ENCODE measurements around the gene ZC2HC1C.
A peak's percentile ranks its signal among the peaks of the same experiment; 100 is the strongest.

The ZC2HC1C gene

DNA sequence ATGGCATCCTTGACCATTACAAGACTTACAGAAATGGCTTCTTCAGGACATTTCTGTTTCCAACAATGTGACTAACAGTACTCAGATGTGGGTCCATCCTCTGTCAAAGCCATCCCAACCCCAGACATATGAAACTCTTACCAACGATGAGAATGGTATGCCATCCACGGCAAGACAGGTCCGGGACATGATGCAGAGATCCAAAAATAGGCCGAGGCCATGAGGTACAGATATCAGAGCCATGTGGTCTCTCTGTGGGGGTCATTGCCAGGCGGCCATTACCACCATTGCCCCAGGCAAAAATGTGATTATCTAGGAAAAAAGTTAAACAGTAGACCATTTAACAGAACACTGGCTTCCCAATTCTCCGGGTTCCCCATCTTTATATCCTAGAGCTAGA is 27.5 kb downstream of the ZC2HC1C start:
- no peak for DNase-seq

DNA sequence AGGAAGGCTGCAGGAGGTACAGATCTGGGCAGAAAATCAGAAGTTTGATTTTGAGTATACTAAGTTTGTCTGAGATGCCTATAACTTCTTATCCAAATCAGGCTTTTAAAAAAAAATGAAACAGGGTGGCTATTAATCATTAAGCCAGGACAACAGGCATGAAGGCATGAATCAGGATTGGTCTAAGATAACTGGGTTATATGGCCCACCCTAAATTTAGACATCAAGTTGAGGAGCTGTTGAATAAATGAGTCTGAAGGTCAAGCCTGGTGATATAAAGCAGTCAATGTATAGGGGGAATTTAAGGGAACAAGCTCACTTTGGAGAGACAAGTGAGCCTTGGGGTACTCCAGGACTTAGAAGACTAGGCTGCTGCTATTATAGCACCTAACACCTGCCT is 28.8 kb downstream of the ZC2HC1C start:
- no peak for DNase-seq

DNA sequence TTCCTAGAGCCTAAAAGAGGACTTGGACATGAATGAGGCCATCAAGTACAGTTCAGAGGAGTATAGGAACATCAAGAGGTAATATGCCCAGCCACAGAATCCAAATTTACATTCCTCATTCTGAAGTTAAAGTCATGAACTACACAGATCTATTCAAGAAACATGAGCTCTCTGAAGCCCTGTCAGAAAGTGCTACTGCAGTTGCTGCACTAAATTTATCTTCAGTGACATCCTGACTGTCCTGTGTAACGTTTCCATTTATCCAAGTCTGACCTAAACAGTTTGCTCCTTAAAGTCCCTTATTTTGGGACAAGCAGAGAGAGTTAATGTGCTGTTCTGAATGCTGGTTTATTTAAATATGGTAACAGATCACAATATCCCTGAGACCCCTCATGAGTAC is 29.2 kb downstream of the ZC2HC1C start:
- DNase-seq, result no peak

DNA sequence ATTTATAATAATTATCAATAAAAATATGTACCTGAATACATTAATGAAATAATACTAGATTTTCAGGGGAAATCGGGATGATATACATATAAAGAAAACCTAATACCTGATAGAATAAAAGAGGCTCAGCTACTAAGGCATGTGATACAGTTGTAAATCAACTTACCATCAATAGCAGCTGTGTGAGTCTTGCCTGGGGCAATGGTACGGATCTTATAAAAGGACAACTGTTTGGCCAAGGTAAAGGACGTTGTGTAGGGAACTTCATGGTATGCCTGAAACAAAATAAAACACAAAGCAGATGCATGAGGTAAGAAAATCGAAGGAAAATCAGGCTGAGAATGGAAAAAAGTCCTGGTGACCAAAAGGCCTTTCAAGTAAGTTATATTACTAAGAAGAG is 32.0 kb downstream of the ZC2HC1C start:
- DNase-seq, result no peak

DNA sequence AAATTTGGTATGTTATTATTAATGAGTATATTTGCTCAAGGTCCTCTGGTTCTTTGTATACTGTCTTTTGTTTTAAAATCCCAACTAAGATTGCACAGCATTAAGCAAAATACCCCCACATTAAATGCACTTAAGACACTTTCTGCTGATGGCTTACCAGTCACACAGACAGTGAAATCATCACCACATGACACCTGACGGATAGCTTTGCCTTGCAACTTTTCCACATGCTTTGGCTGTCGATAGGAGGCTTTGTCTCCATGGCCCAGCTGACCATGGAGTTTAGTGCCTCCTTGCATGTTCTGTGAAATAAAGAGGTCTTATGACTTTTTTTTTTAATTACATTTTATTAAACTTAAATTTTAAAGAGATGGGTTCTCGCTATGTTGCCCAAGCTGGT is 37.7 kb downstream of the ZC2HC1C start:
- DNase-seq, result no peak

DNA sequence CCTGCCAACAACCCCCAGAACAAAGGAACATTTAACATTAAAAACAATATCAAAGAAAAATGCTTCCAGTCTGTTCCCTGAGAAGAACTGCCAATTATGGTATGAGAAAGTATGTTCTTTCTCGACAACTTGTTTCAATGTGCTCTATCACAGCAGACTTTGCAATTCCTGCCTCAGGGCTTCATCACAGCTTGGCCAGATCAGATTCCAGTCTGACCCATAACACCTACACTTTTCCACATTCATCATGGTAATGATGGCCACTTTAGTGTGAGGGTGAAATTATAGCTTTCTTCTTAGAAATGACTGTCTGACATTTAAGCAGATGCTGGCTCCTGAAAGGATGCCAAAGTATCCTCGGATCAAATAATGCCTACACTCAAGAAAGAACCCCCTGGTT is 40.4 kb downstream of the ZC2HC1C start:
- DNase-seq, result no peak

DNA sequence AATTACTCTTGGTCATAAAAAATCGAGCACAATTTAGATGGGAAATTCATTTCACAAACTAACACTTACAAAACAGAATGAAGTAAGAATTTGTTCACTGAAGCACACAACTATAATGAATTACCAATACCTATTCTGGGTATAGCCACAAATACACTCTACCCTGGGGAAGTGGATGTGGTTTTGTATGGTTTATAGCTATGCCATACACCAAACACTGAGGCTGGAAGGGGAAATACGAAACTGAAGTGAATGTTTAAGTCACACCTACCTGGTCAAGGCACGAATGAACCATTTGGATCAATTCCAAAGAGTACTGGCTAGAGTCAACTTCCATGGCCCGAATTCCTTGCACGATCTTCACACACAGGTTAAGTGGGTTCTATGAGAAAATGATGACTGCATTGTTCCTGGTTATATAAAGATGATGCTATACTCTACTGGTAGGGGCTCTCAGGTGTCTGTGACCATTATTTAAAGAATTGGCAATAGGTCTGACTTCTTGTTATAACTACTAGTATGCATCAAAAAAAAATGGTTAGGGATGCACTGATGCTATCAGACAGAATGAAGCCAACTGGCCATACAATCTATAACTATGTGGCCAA is 44.6 kb downstream of the ZC2HC1C start:
- no peak for DNase-seq

DNA sequence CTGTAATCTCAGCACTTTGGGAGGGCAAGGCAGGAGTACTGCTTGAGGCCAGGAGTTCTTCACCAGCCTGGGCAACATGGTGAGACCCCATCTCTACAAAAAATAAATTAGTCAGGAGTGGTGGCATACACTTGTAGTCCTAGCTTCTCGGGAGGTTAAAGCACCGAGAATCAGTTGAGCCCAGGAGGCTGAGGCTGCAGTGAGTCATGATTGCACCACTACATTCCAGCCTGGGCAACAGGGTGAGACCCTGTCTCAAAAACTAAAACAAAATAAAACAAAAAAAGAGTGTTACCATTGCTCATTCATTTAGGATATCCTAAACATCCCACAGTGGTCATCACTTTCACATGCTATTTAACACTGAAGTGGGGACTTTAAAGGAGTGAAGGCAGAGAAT is 49.6 kb downstream of the ZC2HC1C start:
- no peak for DNase-seq

DNA sequence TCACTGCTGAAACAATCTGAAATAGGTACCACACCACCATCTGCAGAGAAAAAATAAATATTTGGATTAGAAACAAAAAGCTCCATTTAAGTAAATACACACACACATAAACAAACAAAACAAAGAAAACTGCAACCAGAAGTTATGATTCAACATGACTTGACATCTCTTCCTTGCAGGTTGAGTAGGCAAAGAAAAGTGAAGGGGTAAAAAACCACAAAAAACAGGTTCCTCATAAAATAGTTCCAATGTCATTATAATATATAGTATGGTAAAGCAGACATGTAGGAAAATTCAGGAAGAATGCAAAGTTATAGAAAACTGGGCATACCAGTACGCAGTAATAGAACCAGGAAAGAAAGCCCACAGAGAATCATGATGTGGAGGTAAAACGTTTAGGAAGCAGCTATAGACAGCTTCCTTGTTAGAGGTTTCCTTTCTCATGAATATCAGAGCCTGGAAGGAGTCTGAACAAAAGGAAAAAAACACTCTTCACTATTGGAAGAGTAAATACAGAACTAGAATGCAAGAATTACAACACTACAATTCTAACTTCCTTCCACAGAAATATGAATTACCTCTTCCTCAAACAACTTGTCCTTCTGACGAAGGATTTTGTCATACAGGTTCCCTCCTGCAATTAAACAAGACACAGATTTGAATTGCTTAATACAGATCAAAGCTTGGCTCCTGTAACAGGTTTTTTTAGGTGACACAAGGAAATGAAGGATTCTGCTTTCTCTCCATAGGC is 51.3 kb downstream of the ZC2HC1C start:
- no peak for DNase-seq

DNA sequence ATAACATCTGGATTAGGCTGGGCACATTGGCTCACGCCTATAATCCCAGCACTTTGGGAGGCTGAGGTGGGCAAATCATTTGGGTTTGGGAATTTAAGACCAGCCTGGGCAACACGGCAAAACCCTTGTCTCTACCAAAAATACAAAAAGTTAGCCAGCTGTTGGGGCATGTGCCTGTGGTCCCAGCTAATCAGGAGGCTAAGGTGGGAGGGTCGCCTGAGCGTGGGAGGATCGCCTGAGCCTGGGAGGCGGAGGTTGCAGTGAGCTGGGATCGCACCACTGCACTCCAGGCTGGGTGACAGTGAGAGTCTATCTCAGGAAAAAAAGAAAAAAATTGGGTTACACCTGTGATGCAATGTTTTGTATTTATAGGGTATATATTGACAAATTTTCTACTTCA is 52.1 kb downstream of the ZC2HC1C start:
- DNase-seq, result no peak

DNA sequence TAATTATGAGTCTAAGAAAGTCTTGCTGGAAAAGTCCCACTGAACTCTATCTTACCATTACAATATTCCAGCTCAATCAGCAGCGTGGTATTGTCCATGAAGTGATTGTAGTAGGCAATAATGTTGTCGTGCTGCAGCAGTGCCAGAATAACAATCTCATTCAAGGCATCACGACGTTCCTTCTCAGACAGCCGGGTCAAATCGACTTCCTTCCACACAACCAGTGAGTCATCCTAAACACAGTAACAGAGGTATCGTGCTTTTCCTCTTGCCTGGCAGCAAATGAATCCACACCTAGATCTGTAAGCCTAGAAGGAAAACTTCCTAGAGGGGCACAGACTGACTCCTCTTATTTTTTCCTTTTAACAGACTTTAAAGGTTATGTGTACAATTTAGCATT is 54.5 kb downstream of the ZC2HC1C start:
- DNase-seq, result peak; percentile 34

DNA sequence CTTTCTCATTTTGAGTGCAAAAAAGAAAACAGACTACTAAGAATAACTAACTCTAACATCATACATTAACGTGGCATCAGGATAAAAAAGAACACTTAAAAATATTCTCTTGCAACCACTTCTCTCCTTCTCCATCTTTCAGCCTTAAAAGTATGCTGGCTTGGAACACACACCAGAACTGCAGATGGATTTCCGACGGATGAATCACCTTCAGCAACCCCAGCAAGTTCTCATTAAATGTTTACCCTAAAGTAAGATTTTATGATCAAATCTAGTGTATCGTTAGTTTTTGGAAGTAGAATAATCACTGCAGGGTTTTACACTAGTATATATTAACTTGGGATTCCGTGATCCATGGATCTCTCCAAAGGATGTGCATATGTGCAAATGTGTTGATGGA is 56.2 kb downstream of the ZC2HC1C start:
- DNase-seq, result no peak

DNA sequence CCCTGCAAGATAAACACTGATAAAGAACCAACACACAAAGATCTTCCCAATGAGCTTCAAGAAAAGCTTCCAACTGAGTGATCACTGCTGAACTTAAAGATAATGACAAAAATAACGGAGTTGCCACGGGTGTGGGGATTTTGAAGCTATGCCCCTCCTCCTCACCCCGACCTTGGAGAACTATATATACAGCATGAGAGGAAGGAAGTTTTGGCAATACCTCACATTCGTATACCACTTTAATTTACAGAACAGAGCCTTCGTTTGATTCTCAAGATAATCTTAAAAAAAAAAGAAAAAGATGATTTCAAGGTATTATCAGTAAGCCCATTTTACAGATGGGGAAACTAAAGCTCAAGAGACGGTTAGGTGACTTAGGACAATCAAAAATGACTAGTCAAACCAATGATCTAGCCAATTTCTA is 56.7 kb downstream of the ZC2HC1C start:
- DNase-seq, result no peak

DNA sequence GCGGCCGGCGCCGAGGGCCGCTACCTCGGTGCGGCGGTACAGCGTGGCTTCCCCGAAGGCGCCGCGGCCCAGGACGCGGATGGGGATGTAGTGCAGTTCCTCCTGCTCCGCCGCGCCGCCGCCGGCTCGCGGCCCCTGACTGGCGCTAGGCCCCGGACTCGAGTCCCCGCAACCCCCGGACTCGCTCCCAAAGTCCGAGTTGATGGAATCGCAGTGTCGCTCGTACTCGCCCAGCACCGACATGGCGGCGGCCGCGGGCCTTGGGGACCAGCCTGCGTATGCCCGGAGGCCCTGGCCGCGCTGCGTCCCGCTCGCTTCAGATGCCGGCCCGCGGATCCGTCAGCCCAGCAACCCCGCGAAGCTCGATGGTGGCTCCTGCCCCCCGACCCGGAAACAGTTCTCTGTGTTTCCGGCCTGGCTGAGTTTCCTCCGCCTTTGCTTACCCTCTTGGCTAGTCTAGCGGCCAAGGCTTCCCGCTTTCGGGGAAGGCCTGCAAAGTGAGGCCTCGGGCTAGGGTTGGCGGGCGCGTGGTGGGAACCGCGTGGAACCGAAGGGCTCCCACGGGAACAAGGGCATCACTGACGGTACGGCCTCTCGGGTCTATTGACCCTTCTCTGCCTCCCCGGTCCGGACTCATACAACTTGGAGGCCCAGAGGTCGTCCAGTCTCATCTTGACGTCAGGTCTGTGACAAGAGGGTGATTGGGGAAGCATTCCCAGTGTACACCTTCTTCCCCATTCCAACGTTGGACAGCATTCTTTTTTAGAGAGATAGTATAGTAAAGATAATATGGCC is 57.4 kb downstream of the ZC2HC1C start, which contains the start of gene NEK9:
TSS of gene NEK9 (minus strand) at position 370 of the 795 bp plus-strand sequence. CDS start at position 243, 127 bp downstream.
- peak; percentile 93 for DNase-seq

DNA sequence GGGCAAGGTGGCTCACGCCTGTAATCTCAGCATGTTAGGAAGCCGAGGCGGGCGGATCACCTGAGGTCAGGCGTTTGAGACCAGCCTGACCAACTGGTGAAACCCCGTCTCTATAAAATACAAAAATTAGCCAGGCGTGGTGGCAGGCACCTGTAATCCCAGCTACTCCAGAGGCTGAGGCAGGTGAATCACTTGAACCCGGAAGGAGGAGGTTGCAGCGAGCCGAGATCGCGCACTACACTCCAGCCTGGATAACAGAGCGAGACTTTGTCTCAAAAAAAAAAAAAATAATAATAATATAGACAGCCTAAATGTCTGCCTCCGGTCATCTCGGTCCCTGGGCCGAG is 58.0 kb downstream of the ZC2HC1C start:
- DNase-seq, result peak; percentile 37

DNA sequence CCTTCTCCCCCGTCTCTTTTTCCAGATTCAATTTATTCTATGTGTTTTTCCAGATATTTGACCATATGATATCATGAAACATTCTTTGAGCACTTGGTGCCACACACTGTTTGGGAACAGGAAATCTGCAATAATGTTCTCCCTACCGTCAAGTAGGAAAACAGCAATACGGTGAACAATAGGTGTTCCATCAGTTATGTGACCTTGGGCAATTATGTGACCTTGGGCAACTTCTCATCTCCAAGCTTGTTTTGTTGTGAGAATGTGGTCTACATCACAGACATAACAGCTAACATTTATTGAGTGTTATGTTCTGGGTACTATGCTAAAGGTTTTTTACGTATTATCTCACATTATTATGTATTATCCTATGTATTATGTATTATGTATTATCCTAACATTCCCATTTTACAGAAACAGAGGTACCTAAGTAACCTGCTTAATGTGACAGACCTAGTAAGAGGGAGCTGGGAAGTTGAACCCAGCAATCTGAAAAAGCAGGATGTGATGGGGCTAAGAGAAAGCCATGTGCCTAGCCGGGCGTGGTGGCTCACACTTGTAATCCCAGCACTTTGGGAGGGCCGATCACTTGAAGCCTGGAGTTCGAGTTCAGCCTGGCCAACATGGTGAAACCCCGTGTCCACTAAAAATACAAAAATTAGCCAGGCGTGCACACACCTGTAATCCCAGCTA is 58.6 kb downstream of the ZC2HC1C start:
- no peak for DNase-seq

DNA sequence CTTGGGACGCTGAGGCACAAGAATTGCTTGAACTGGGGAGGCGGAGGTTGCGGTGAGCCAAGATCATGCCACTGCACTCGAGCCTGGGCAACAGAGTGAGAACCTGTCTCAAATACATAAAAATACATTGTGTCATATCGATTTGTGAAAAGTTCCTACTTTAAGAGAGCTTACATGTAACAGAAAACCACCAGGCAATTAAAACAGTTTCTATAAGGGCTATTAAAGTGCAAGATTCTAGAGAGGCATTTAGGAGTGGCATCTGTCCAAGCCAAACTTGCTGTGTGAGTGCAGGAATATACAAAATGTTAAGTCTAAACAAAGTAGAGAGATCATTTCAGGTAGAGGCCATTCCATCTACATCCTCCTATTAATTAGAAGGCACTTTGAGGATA is 59.2 kb downstream of the ZC2HC1C start:
- DNase-seq, result no peak

All from activated CD4-positive, alpha-beta T cell treated with anti-CD3 and anti-CD28 coated beads for 48 hours (primary cell).